ENCODE measurements around the gene TBC1D14. TPM values are rescaled to one million over a fixed set of nuclear protein-coding genes. Genes with fewer than 3 reads are reported as not detected.
A peak's percentile ranks its signal among the peaks of the same experiment; 100 is the strongest.

Gene TBC1D14
- total and polyA plus RNA-seq, 2 donors from 2014 or later = 44.9 to 77.7 TPM

GRCh38 chr4:6894528-6895498 lies 14.8 kb upstream of the TBC1D14 start:
- DNase-seq = peak in 1 of 5 donors; percentile 43
- H3K4me3 ChIP-seq (ENCODE audit: low read length in 3 of 3) = no peak overlapping the region
- peaks cover 0 to 29% (median 19%) of the 10 kb centered on the region in 3 donors for H3K4me1 ChIP-seq (ENCODE audit: control insufficient read depth in 2 of 3, insufficient read depth in 2 of 3, low read depth in 1 of 3, low read length in 3 of 3)
- intact Hi-C loops (cut with DNase I) = no loop called here
- H3K36me3 ChIP-seq (ENCODE audit: control insufficient read depth in 2 of 3, insufficient read depth in 3 of 3, low read length in 3 of 3) = no peaks in the 10 kb centered on the region
- H3K27me3 ChIP-seq (ENCODE audit: control insufficient read depth, insufficient read depth, low read length) = no peaks in the 10 kb centered on the region
- H3K9ac ChIP-seq (ENCODE audit: low read length in 3 of 3) = no peak overlapping the region
- no peak overlapping the region for H3K27ac ChIP-seq (ENCODE audit: low read depth in 2 of 2, low read length in 2 of 2)
- no peak for TF ChIP-seq CTCF (IDR thresholded peaks at IDR 0.05; ENCODE audit: borderline replicate concordance, extremely low read depth, insufficient read depth)
- no peak for FAIRE-seq
- no peaks in the 10 kb centered on the region for H3K9me3 ChIP-seq (ENCODE audit: control insufficient read depth in 2 of 3, insufficient read depth in 1 of 3, low read length in 3 of 3)

- H3K9ac ChIP-seq (ENCODE audit: low read length in 3 of 3) = no peak overlapping the region
- DNase-seq (no peak), FAIRE-seq (no peak)
Observed at GRCh38 chr4:6896035-6896434, 13.6 kb upstream of the TBC1D14 start.

GRCh38 chr4:6898763-6899162 lies 10.9 kb upstream of the TBC1D14 start:
- no peak for FAIRE-seq
- no peak overlapping the region for H3K27ac ChIP-seq (ENCODE audit: low read depth in 2 of 2, low read length in 2 of 2)

More at GRCh38 chr4:6896035-6896434, 13.6 kb upstream of the TBC1D14 start:
- H3K4me3 ChIP-seq (ENCODE audit: low read length in 3 of 3) = no peak overlapping the region
- no peak overlapping the region for H3K27ac ChIP-seq (ENCODE audit: low read depth in 2 of 2, low read length in 2 of 2)
- no peaks in the 10 kb centered on the region for H3K9me3 ChIP-seq (ENCODE audit: control insufficient read depth in 2 of 3, insufficient read depth in 1 of 3, low read length in 3 of 3)
- intact Hi-C loops (cut with DNase I) = no loop called here
- no peak for TF ChIP-seq CTCF (IDR thresholded peaks at IDR 0.05; ENCODE audit: borderline replicate concordance, extremely low read depth, insufficient read depth)
- H3K36me3 ChIP-seq (ENCODE audit: control insufficient read depth in 2 of 3, insufficient read depth in 3 of 3, low read length in 3 of 3) = no peaks in the 10 kb centered on the region
- H3K4me1 ChIP-seq (ENCODE audit: control insufficient read depth in 2 of 3, insufficient read depth in 2 of 3, low read depth in 1 of 3, low read length in 3 of 3) = peaks cover 0 to 29% (median 19%) of the 10 kb centered on the region in 3 donors
- no peaks in the 10 kb centered on the region for H3K27me3 ChIP-seq (ENCODE audit: control insufficient read depth, insufficient read depth, low read length)

More at GRCh38 chr4:6898763-6899162, 10.9 kb upstream of the TBC1D14 start:
- intact Hi-C loops (cut with DNase I) = no loop called here
- no peaks in the 10 kb centered on the region for H3K9me3 ChIP-seq (ENCODE audit: control insufficient read depth in 2 of 3, insufficient read depth in 1 of 3, low read length in 3 of 3)
- H3K9ac ChIP-seq (ENCODE audit: low read length in 3 of 3) = no peak overlapping the region
- DNase-seq = peak in 1 of 5 donors; percentile 22
- peaks cover 0 to 5% (median 5%) of the 10 kb centered on the region in 3 donors for H3K4me1 ChIP-seq (ENCODE audit: control insufficient read depth in 2 of 3, insufficient read depth in 2 of 3, low read depth in 1 of 3, low read length in 3 of 3)
- no peaks in the 10 kb centered on the region for H3K27me3 ChIP-seq (ENCODE audit: control insufficient read depth, insufficient read depth, low read length)
- no peak overlapping the region for H3K4me3 ChIP-seq (ENCODE audit: low read length in 3 of 3)
- no peak for TF ChIP-seq CTCF (IDR thresholded peaks at IDR 0.05; ENCODE audit: borderline replicate concordance, extremely low read depth, insufficient read depth)
- no peaks in the 10 kb centered on the region for H3K36me3 ChIP-seq (ENCODE audit: control insufficient read depth in 2 of 3, insufficient read depth in 3 of 3, low read length in 3 of 3)

Data from kidney (tissue), 14 donors.